ENCODE results near the gene RSBN1.

DNA sequence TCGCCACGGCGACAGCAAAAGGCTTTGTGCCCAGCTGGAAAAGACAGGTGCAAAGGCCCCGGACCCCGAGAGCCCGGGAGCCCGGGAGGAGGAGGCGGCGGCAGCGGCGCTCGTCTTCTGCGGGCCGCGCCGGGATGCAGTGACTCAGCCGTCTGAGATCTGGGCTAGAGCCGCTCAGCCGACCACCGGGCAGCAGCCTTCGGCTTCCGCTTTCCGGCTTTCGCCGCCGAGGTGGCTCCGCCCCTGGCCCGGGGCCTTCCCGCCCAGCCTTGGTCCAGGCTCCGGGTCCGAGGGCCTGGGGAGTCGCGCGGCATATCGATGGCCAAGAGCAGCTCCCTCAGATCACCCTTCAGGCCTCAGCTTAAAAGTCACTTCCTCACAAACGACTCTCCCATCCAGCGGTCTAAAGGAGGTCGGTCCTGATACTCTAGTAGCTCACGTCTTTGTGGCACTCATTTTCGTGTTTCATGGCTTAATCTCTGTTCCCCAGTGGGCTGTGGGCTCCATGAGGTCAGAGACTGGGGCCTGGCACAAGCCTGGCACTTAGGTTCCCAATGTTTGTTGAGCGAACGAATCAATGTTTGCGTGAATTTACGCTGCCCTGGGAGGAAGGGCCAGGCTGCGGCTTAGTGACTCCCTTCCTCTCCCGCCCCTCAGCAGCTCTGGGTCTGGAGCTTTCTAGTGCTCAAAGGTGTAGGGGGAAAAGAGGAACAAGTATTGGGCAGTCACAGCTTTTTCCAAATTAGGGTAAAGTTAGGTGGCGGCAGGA lies 52.8 kb downstream of the RSBN1 start, which contains the start of gene PHTF1:
- no peak for TF ChIP-seq EZH2 (IDR thresholded peaks at IDR 0.05; ENCODE audit: insufficient read depth, poor library complexity, severe bottlenecking)
- no peak for TF ChIP-seq EZH2phosphoT487 (IDR thresholded peaks at IDR 0.05; ENCODE audit: insufficient read depth, low read depth)
